ENCODE results near the gene NACC2.
"Not testable (repeated sequence)": the region's sequence is repeated elsewhere in the genome, so short reads cannot be mapped to it uniquely, and the experiment has no call there.

The NACC2 gene

DNA sequence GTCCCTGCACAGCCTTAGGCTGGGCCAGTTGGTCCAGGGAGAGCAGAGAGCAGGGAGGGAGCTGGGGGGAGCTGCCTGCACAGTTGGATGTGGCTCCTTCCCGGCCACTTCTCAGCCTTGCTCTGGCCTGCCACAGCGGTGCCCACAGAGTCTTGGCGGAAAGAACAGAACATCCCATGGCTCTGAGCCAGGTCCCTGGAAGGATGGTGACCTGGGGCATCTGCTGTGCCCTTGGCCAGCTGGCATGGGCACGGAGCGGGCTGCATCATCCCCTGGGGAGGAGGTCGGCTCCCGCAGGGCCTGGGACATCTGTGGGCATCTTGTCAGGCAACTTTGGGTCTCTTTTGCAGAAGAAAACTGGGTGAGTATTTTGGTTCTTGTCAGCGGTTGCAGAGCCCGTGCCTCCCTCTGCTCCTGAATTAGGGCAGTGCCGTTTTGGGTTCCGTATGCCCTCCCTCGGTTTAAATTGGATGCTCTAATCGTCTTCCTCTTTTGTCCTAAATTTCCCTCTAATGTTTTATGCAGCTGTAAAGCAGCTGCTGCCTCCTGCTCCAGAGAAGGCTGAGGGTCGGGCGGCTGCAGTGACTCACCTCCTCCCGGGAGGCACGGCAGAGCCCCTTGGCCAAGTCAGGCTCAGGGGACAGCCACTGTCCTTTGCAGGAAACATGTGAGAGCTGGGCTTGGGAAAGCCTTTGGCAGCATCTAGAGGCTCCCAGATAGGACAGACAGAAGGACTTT lies 10.5 kb upstream of the NACC2 start:
- no peak for TF ChIP-seq CTCF (IDR thresholded peaks at IDR 0.05; ENCODE audit: low read depth, low read length)
- DNase-seq (ENCODE audit: low read depth in 2 of 2), result peak; percentile 32 to 39
- no peak overlapping the region for H3K4me3 ChIP-seq (replicated peaks in 1 of 2; ENCODE audit: low read depth in 2 of 2, low read length in 2 of 2)

GRCh38 chr9:136104916-136105315 lies 9.8 kb upstream of the NACC2 start:
- no peak for TF ChIP-seq CTCF (IDR thresholded peaks at IDR 0.05; ENCODE audit: low read depth, low read length)

DNA sequence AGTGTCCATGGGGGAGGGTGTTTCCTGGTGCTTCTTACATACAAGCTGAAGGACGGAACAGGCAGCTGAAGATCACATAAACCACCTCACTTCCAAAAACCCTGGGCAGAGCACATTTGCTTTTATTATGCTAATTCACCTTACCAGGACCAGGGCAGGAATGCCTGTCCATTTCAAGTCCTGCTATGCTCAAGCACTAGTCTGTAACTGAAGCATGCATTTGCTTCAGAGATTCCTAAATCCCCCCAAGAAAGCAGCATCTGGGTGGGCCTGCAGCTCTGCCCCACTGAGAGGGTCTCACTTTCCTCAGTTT lies 9.4 kb upstream of the NACC2 start:
- no peak overlapping the region for H3K4me3 ChIP-seq (replicated peaks in 1 of 2; ENCODE audit: low read depth in 2 of 2, low read length in 2 of 2)
- DNase-seq (ENCODE audit: low read depth in 2 of 2), result no peak
- TF ChIP-seq CTCF (IDR thresholded peaks at IDR 0.05; ENCODE audit: low read depth, low read length), result no peak

More at GRCh38 chr9:136104916-136105315, 9.8 kb upstream of the NACC2 start:
- H3K4me3 ChIP-seq (replicated peaks in 1 of 2; ENCODE audit: low read depth in 2 of 2, low read length in 2 of 2), result no peak overlapping the region
- DNase-seq (ENCODE audit: low read depth in 2 of 2), result no peak

- DNase-seq (ENCODE audit: low read depth in 2 of 2), result no peak
- TF ChIP-seq CTCF (IDR thresholded peaks at IDR 0.05; ENCODE audit: low read depth, low read length), result no peak
- no peak overlapping the region for H3K4me3 ChIP-seq (replicated peaks in 1 of 2; ENCODE audit: low read depth in 2 of 2, low read length in 2 of 2)
Observed at GRCh38 chr9:136103651-136104487, 8.8 kb upstream of the NACC2 start.

DNA sequence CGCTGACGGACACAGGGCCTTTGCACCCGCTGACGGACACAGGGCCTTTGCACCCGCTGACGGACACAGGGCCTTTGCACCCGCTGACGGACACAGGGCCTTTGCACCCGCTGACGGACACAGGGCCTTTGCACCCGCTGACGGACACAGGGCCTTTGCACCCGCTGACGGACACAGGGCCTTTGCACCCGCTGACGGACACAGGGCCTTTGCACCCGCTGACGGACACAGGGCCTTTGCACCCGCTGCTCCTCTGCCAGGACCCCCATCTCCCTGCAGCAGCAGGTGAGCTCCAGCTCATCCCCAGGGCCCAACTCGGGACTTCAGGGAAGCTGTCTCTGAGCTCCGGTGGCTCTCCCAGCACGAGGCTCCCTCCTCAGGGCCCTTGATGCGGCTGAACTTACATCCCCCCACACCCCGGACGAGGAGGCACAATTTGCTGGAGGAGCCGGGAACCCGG lies 6.6 kb upstream of the NACC2 start:
- DNase-seq (ENCODE audit: low read depth in 2 of 2); H3K4me3 ChIP-seq (replicated peaks in 1 of 2; ENCODE audit: low read depth in 2 of 2, low read length in 2 of 2): not testable (repeated sequence)

- no peak for TF ChIP-seq CTCF (IDR thresholded peaks at IDR 0.05; ENCODE audit: low read depth, low read length)
- no peak for DNase-seq (ENCODE audit: low read depth in 2 of 2)
- no peak overlapping the region for H3K4me3 ChIP-seq (replicated peaks in 1 of 2; ENCODE audit: low read depth in 2 of 2, low read length in 2 of 2)
Observed at GRCh38 chr9:136100700-136101614, 5.9 kb upstream of the NACC2 start.

All from cardiac fibroblast (primary cell).